Fibroblast of lung (primary cell): ENCODE measurements around the gene ZNF423. TPM values are rescaled to one million over a fixed set of nuclear protein-coding genes. Genes with fewer than 3 reads are reported as not detected.

ENCODE experiments used
- DNase-seq, 2 donors: peaks; one replicate each; pipeline versions ENCODE4 v3.0.0 to v3.0.0-alpha.2; 2010; ENCODE audit warnings: low read depth in 2 of 2
- H2AFZ ChIP-seq: 2 replicates; pipeline ENCODE4 v1.5.1; 2012; ENCODE audit warnings: low read length, control low read depth, inconsistent platforms
- H3K27ac ChIP-seq: 2 replicates; pipeline ENCODE4 v1.5.1; 2011; ENCODE audit warnings: low read length, control low read depth; ENCODE audit not compliant: insufficient read depth
- H3K27me3 ChIP-seq: 2 replicates; pipeline ENCODE4 v1.5.1; 2011; ENCODE audit warnings: mild to moderate bottlenecking, low read length; ENCODE audit not compliant: control insufficient read depth, insufficient read depth
- H3K36me3 ChIP-seq: 2 replicates; pipeline ENCODE4 v1.5.1; 2011; ENCODE audit warnings: low read length; ENCODE audit not compliant: control insufficient read depth, insufficient read depth
- H3K4me1 ChIP-seq: 2 replicates; pipeline ENCODE4 v1.5.1; 2011; ENCODE audit warnings: low read length; ENCODE audit not compliant: control insufficient read depth, insufficient read depth; ENCODE audit errors: extremely low read depth
- H3K4me2 ChIP-seq: 2 replicates; pipeline ENCODE4 v1.5.1; 2011; ENCODE audit warnings: low read length, control low read depth; ENCODE audit not compliant: insufficient read depth; ENCODE audit errors: extremely low read depth
- H3K4me3 ChIP-seq, 4 experiments: fragments of 200-600 bp in 1 of 4; sonication (generic) in 1 of 4; replicated peaks in 1 of 4; 2 replicates each; pipeline ENCODE4 v1.5.1; 2011 to 2016; ENCODE audit warnings: low read length in 4 of 4, low read depth in 3 of 4, mild to moderate bottlenecking in 3 of 4, control low read depth in 2 of 4, inconsistent platforms in 1 of 4, mixed read lengths in 1 of 4; ENCODE audit not compliant: insufficient read depth in 1 of 4; ENCODE audit errors: control extremely low read depth in 1 of 4
- H3K79me2 ChIP-seq: 2 replicates; pipeline ENCODE4 v1.5.1; 2012; ENCODE audit warnings: mild to moderate bottlenecking, low read length, inconsistent platforms; ENCODE audit not compliant: control insufficient read depth, insufficient read depth
- H3K9ac ChIP-seq: 2 replicates; pipeline ENCODE4 v1.5.1; 2011; ENCODE audit warnings: mild to moderate bottlenecking, low read length, control low read depth; ENCODE audit not compliant: insufficient read depth
- H3K9me3 ChIP-seq: 2 replicates; pipeline ENCODE4 v1.5.1; 2012; ENCODE audit warnings: low read depth, low read length; ENCODE audit not compliant: control insufficient read depth, insufficient read depth
- H4K20me1 ChIP-seq: 2 replicates; pipeline ENCODE4 v1.5.1; 2011; ENCODE audit warnings: low read length; ENCODE audit not compliant: control insufficient read depth, insufficient read depth; ENCODE audit errors: extremely low read depth
- EZH2 ChIP-seq: IDR thresholded peaks from 2 replicates; pipeline ENCODE4 v1.5.1; 2012; ENCODE audit warnings: low read length, control low read depth, mild to moderate bottlenecking; ENCODE audit errors: missing control alignments
- polyA plus RNA-seq, 2 donors: library from polyadenylated mRNA; depleted of rRNA in 1 of 2; stranded (reverse) in 1 of 2; unstranded in 1 of 2; fragments of >200 nt; gene quantifications; 2 replicates each; pipeline ENCODE4 v1.2.1, GENCODE V29; 2011 to 2012; ENCODE audit warnings: missing spikeins in 1 of 2
- total RNA-seq: library from RNA; depleted of rRNA; stranded (reverse); fragments of >200 nt; gene quantifications from 2 replicates; pipeline ENCODE4 v1.2.1, GENCODE V29; 2014
- TF ChIP-seq, protein P1 (sequence below), 2 donors: IDR thresholded peaks in 1 of 2; conservative IDR thresholded peaks in 1 of 2; 1 replicate in 1 of 2; 2 replicates in 1 of 2; pipeline ENCODE4 v1.5.1; 2011 to 2012; ENCODE audit warnings: low read length in 2 of 2, control low read depth in 1 of 2, inconsistent platforms in 1 of 2, low read depth in 1 of 2, mild to moderate bottlenecking in 1 of 2

The ZNF423 gene
- total and polyA plus RNA-seq, 2 donors (not counting 1 experiment from before 2014, with no cell fraction given): 0.07 to 0.17 TPM

DNA sequence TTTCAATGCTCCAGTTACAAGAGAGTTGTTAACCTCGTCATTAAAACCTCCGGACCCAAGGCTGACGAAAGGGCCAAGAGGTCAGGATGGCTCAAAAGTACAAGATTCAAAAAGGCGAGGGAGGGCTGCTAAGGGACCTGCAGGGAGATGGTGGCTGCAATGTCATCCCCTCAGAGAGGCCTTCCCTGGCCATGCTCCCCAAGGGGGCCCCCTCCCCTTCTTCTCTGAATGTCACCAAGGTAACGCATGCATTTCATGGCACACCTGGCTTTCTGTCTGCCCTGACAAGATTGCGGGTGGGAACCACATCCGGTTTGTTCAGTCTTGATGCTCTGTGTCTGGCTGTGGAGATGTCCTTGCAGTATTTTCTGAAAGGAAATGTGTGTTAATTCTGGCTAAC lies 392.4 kb downstream of the ZNF423 start:
- Histone ChIP-seq H3K79me2 (no peaks in the 10 kb centered on the region), H3K9ac (no peak overlapping the region), H2AFZ (no peak overlapping the region), H3K9me3 (no peaks in the 10 kb centered on the region), H4K20me1 (no peaks in the 10 kb centered on the region), H3K4me3 (no peak overlapping the region), H3K36me3 (no peaks in the 10 kb centered on the region), H3K27ac (no peak overlapping the region), H3K4me2 (no peak overlapping the region), H3K27me3 (no peaks in the 10 kb centered on the region), H3K4me1 (no peaks in the 10 kb centered on the region)
- no peak for TF ChIP-seq EZH2
- TF ChIP-seq, protein P1, sequence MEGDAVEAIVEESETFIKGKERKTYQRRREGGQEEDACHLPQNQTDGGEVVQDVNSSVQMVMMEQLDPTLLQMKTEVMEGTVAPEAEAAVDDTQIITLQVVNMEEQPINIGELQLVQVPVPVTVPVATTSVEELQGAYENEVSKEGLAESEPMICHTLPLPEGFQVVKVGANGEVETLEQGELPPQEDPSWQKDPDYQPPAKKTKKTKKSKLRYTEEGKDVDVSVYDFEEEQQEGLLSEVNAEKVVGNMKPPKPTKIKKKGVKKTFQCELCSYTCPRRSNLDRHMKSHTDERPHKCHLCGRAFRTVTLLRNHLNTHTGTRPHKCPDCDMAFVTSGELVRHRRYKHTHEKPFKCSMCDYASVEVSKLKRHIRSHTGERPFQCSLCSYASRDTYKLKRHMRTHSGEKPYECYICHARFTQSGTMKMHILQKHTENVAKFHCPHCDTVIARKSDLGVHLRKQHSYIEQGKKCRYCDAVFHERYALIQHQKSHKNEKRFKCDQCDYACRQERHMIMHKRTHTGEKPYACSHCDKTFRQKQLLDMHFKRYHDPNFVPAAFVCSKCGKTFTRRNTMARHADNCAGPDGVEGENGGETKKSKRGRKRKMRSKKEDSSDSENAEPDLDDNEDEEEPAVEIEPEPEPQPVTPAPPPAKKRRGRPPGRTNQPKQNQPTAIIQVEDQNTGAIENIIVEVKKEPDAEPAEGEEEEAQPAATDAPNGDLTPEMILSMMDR (conservative IDR thresholded peaks at IDR 0.05 in 1 of 2, IDR thresholded peaks at IDR 0.05 in 1 of 2; ENCODE audit: low read depth in 1 of 2, low read length in 2 of 2): no peak
- DNase-seq: no peak

DNA sequence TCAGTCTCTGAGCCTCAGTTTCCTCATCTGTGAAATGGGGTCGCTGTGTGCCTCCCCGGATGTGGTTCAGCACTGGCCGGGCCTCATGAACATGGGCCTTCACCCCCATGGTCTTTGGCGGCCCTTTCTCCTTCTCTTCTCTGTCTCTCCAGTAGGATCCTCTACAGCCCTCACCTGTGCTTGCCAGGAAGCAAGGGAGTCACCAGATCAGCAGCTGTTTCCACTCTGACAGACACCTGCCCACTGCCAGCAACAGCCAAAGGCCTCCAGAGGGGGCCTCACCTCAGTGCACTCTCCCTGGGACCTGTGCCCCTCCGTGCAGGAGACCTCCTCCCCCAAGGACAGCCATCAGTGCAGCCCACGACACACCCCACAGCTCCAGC lies 392.9 kb downstream of the ZNF423 start:
- no peak for DNase-seq
- H3K4me1 ChIP-seq: no peaks in the 10 kb centered on the region
- H4K20me1 ChIP-seq: no peaks in the 10 kb centered on the region
- H2AFZ ChIP-seq: no peak overlapping the region
- no peak overlapping the region for H3K4me2 ChIP-seq
- no peaks in the 10 kb centered on the region for H3K27me3 ChIP-seq
- H3K27ac ChIP-seq: no peak overlapping the region
- H3K79me2 ChIP-seq: no peaks in the 10 kb centered on the region
- no peak for TF ChIP-seq EZH2
- TF ChIP-seq, protein P1 (conservative IDR thresholded peaks at IDR 0.05 in 1 of 2, IDR thresholded peaks at IDR 0.05 in 1 of 2; ENCODE audit: low read depth in 1 of 2, low read length in 2 of 2): no peak
- no peak overlapping the region for H3K9ac ChIP-seq
- no peaks in the 10 kb centered on the region for H3K36me3 ChIP-seq
- no peaks in the 10 kb centered on the region for H3K9me3 ChIP-seq
- H3K4me3 ChIP-seq: no peak overlapping the region

DNA sequence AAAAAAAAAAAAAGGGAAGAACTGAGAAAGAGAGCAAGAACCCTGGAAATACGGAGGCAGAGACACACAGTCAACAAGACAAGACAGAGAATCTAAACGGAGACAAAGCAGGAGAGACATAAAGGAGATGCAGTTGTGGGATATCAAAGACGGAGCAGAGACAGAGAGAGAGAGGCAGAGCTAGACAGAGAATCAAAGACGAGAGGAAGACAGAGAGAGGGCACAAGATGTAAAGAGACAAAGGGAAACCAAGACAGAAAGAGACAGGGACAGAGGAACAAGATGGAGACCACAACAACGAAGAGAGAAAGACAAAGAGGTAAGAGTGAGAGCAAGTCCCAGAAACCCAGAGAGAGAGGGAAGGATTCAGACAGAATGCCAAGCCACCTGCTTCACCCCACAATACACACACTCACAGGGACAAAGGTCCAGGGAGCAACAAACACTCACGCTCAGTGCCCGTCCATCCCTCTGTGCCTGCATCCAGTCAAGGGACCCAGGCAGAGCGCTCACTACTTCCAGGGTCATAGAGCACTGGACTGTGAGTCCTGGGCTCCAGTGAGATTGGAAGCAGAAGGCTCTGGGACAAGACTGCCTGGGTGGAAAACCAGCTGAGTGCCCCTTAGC lies 393.4 kb downstream of the ZNF423 start:
- H2AFZ ChIP-seq: no peak overlapping the region
- no peaks in the 10 kb centered on the region for H3K36me3 ChIP-seq
- H3K79me2 ChIP-seq: no peaks in the 10 kb centered on the region
- H3K27ac ChIP-seq: no peak overlapping the region
- TF ChIP-seq, protein P1 (conservative IDR thresholded peaks at IDR 0.05 in 1 of 2, IDR thresholded peaks at IDR 0.05 in 1 of 2; ENCODE audit: low read depth in 1 of 2, low read length in 2 of 2): no peak
- TF ChIP-seq EZH2: no peak
- no peaks in the 10 kb centered on the region for H3K4me1 ChIP-seq
- no peak overlapping the region for H3K4me3 ChIP-seq
- H3K9me3 ChIP-seq: no peaks in the 10 kb centered on the region
- no peak overlapping the region for H3K4me2 ChIP-seq
- H4K20me1 ChIP-seq: no peaks in the 10 kb centered on the region
- no peak overlapping the region for H3K9ac ChIP-seq
- no peak for DNase-seq
- no peaks in the 10 kb centered on the region for H3K27me3 ChIP-seq
